ENCODE measurements around the gene SERPINE2.

DNA sequence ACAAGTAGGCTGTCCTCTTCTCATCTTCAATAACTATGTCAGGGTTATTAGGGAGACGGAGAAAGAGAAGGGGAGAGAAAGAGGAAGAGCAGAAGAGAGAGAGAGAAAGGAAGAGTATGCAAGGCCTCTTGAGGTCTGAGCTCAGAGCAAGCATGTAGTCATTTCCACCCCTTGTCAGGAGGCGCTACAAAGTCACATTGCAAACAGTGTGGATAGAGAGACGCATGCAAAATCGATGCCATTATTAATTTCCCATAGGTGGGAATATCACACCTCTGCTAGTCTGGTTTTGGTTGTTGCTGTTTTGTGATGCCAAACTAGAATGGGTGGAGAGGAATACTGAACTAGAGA, 24.2 kb upstream of the SERPINE2 start:
- TF ChIP-seq, protein P1, sequence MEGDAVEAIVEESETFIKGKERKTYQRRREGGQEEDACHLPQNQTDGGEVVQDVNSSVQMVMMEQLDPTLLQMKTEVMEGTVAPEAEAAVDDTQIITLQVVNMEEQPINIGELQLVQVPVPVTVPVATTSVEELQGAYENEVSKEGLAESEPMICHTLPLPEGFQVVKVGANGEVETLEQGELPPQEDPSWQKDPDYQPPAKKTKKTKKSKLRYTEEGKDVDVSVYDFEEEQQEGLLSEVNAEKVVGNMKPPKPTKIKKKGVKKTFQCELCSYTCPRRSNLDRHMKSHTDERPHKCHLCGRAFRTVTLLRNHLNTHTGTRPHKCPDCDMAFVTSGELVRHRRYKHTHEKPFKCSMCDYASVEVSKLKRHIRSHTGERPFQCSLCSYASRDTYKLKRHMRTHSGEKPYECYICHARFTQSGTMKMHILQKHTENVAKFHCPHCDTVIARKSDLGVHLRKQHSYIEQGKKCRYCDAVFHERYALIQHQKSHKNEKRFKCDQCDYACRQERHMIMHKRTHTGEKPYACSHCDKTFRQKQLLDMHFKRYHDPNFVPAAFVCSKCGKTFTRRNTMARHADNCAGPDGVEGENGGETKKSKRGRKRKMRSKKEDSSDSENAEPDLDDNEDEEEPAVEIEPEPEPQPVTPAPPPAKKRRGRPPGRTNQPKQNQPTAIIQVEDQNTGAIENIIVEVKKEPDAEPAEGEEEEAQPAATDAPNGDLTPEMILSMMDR (IDR thresholded peaks at IDR 0.05), result no peak
- no peak for TF ChIP-seq POLR2A (IDR thresholded peaks at IDR 0.05)

All from heart left ventricle (tissue), 13 donors.